Measurements from ENCODE around the gene SEC14L5.
A peak's percentile ranks its signal among the peaks of the same experiment; 100 is the strongest.
"Not testable (repeated sequence)": the region's sequence is repeated elsewhere in the genome, so short reads cannot be mapped to it uniquely, and the experiment has no call there.

The SEC14L5 gene

GRCh38 chr16:4963527-4963926, 5.4 kb downstream of the SEC14L5 start:
- not testable (repeated sequence) for H3K9ac ChIP-seq (ENCODE audit: low read depth, low read length); H3K4me1 ChIP-seq (ENCODE audit: control insufficient read depth, insufficient read depth, low read length); H3K9me3 ChIP-seq (ENCODE audit: control insufficient read depth, insufficient read depth, low read length); H3K36me3 ChIP-seq (ENCODE audit: control insufficient read depth, insufficient read depth, low read length); H3K4me3 ChIP-seq (ENCODE audit: low read depth, low read length); H3K27me3 ChIP-seq (ENCODE audit: control insufficient read depth, insufficient read depth, low read length)

- H3K36me3 ChIP-seq (ENCODE audit: control insufficient read depth, insufficient read depth, low read length) = no peaks in the 10 kb centered on the region
Measured at GRCh38 chr16:4966736-4967453, 8.8 kb downstream of the SEC14L5 start.

GRCh38 chr16:4968278-4968677, 10.1 kb downstream of the SEC14L5 start:
- peak overlapping the region; percentile 14 for H3K9ac ChIP-seq (ENCODE audit: low read depth, low read length)
- not testable (repeated sequence) for H3K27me3 ChIP-seq (ENCODE audit: control insufficient read depth, insufficient read depth, low read length); H3K36me3 ChIP-seq (ENCODE audit: control insufficient read depth, insufficient read depth, low read length); H3K9me3 ChIP-seq (ENCODE audit: control insufficient read depth, insufficient read depth, low read length)
- peak overlapping the region; percentile 1 for H3K4me3 ChIP-seq (ENCODE audit: low read depth, low read length)
- peaks cover 21% of the 10 kb centered on the region for H3K4me1 ChIP-seq (ENCODE audit: control insufficient read depth, insufficient read depth, low read length)

More at GRCh38 chr16:4966736-4967453, 8.8 kb downstream of the SEC14L5 start:
- no peak overlapping the region for H3K4me3 ChIP-seq (ENCODE audit: low read depth, low read length)
- no peaks in the 10 kb centered on the region for H3K27me3 ChIP-seq (ENCODE audit: control insufficient read depth, insufficient read depth, low read length)
- no peak overlapping the region for H3K9ac ChIP-seq (ENCODE audit: low read depth, low read length)
- peaks cover 21% of the 10 kb centered on the region for H3K4me1 ChIP-seq (ENCODE audit: control insufficient read depth, insufficient read depth, low read length)
- H3K9me3 ChIP-seq (ENCODE audit: control insufficient read depth, insufficient read depth, low read length) = no peaks in the 10 kb centered on the region

- Histone ChIP-seq H3K36me3 (ENCODE audit: control insufficient read depth, insufficient read depth, low read length) (no peaks in the 10 kb centered on the region), H3K9ac (ENCODE audit: low read depth, low read length) (no peak overlapping the region), H3K9me3 (ENCODE audit: control insufficient read depth, insufficient read depth, low read length) (no peaks in the 10 kb centered on the region), H3K4me1 (ENCODE audit: control insufficient read depth, insufficient read depth, low read length) (peaks cover 21% of the 10 kb centered on the region), H3K4me3 (ENCODE audit: low read depth, low read length) (peak overlapping the region; percentile 1), H3K27me3 (ENCODE audit: control insufficient read depth, insufficient read depth, low read length) (no peaks in the 10 kb centered on the region)
Measured at GRCh38 chr16:4968879-4969483, 10.9 kb downstream of the SEC14L5 start.

- peaks cover 21% of the 10 kb centered on the region for H3K4me1 ChIP-seq (ENCODE audit: control insufficient read depth, insufficient read depth, low read length)
- H3K27me3 ChIP-seq (ENCODE audit: control insufficient read depth, insufficient read depth, low read length) = no peaks in the 10 kb centered on the region
- H3K9me3 ChIP-seq (ENCODE audit: control insufficient read depth, insufficient read depth, low read length) = no peaks in the 10 kb centered on the region
- H3K4me3 ChIP-seq (ENCODE audit: low read depth, low read length) = no peak overlapping the region
- H3K36me3 ChIP-seq (ENCODE audit: control insufficient read depth, insufficient read depth, low read length) = no peaks in the 10 kb centered on the region
- H3K9ac ChIP-seq (ENCODE audit: low read depth, low read length) = no peak overlapping the region
Measured at GRCh38 chr16:4970010-4970409, 11.9 kb downstream of the SEC14L5 start.

- H3K9ac ChIP-seq (ENCODE audit: low read depth, low read length) = no peak overlapping the region
- no peaks in the 10 kb centered on the region for H3K27me3 ChIP-seq (ENCODE audit: control insufficient read depth, insufficient read depth, low read length)
- H3K36me3 ChIP-seq (ENCODE audit: control insufficient read depth, insufficient read depth, low read length) = no peaks in the 10 kb centered on the region
- H3K4me1 ChIP-seq (ENCODE audit: control insufficient read depth, insufficient read depth, low read length) = peaks cover 21% of the 10 kb centered on the region
- H3K4me3 ChIP-seq (ENCODE audit: low read depth, low read length) = no peak overlapping the region
- H3K9me3 ChIP-seq (ENCODE audit: control insufficient read depth, insufficient read depth, low read length) = no peaks in the 10 kb centered on the region
Measured at GRCh38 chr16:4972938-4973587, 14.9 kb downstream of the SEC14L5 start.

GRCh38 chr16:4976079-4976478, 17.9 kb downstream of the SEC14L5 start:
- Histone ChIP-seq H3K4me1 (ENCODE audit: control insufficient read depth, insufficient read depth, low read length) (no peaks in the 10 kb centered on the region), H3K27me3 (ENCODE audit: control insufficient read depth, insufficient read depth, low read length) (no peaks in the 10 kb centered on the region), H3K9ac (ENCODE audit: low read depth, low read length) (no peak overlapping the region), H3K36me3 (ENCODE audit: control insufficient read depth, insufficient read depth, low read length) (no peaks in the 10 kb centered on the region), H3K4me3 (ENCODE audit: low read depth, low read length) (no peak overlapping the region), H3K9me3 (ENCODE audit: control insufficient read depth, insufficient read depth, low read length) (no peaks in the 10 kb centered on the region)

GRCh38 chr16:4976611-4977145, 18.5 kb downstream of the SEC14L5 start:
- H3K4me3 ChIP-seq (ENCODE audit: low read depth, low read length) = no peak overlapping the region
- H3K27me3 ChIP-seq (ENCODE audit: control insufficient read depth, insufficient read depth, low read length) = no peaks in the 10 kb centered on the region
- no peak overlapping the region for H3K9ac ChIP-seq (ENCODE audit: low read depth, low read length)
- no peaks in the 10 kb centered on the region for H3K9me3 ChIP-seq (ENCODE audit: control insufficient read depth, insufficient read depth, low read length)
- H3K36me3 ChIP-seq (ENCODE audit: control insufficient read depth, insufficient read depth, low read length) = no peaks in the 10 kb centered on the region
- H3K4me1 ChIP-seq (ENCODE audit: control insufficient read depth, insufficient read depth, low read length) = no peaks in the 10 kb centered on the region

- no peak overlapping the region for H3K4me3 ChIP-seq (ENCODE audit: low read depth, low read length)
- no peaks in the 10 kb centered on the region for H3K4me1 ChIP-seq (ENCODE audit: control insufficient read depth, insufficient read depth, low read length)
- H3K36me3 ChIP-seq (ENCODE audit: control insufficient read depth, insufficient read depth, low read length) = no peaks in the 10 kb centered on the region
- H3K27me3 ChIP-seq (ENCODE audit: control insufficient read depth, insufficient read depth, low read length) = no peaks in the 10 kb centered on the region
- no peak overlapping the region for H3K9ac ChIP-seq (ENCODE audit: low read depth, low read length)
- H3K9me3 ChIP-seq (ENCODE audit: control insufficient read depth, insufficient read depth, low read length) = no peaks in the 10 kb centered on the region
Measured at GRCh38 chr16:4979164-4979563, 21.0 kb downstream of the SEC14L5 start.

GRCh38 chr16:4979736-4980660, 21.9 kb downstream of the SEC14L5 start:
- H3K36me3 ChIP-seq (ENCODE audit: control insufficient read depth, insufficient read depth, low read length) = no peaks in the 10 kb centered on the region
- H3K9me3 ChIP-seq (ENCODE audit: control insufficient read depth, insufficient read depth, low read length) = no peaks in the 10 kb centered on the region
- H3K4me3 ChIP-seq (ENCODE audit: low read depth, low read length) = no peak overlapping the region
- H3K4me1 ChIP-seq (ENCODE audit: control insufficient read depth, insufficient read depth, low read length) = no peaks in the 10 kb centered on the region
- no peaks in the 10 kb centered on the region for H3K27me3 ChIP-seq (ENCODE audit: control insufficient read depth, insufficient read depth, low read length)
- no peak overlapping the region for H3K9ac ChIP-seq (ENCODE audit: low read depth, low read length)

GRCh38 chr16:4980691-4981090, 22.6 kb downstream of the SEC14L5 start:
- H3K27me3 ChIP-seq (ENCODE audit: control insufficient read depth, insufficient read depth, low read length) = no peaks in the 10 kb centered on the region

More at GRCh38 chr16:4980691-4981090, 22.6 kb downstream of the SEC14L5 start:
- H3K4me1 ChIP-seq (ENCODE audit: control insufficient read depth, insufficient read depth, low read length) = no peaks in the 10 kb centered on the region
- H3K4me3 ChIP-seq (ENCODE audit: low read depth, low read length) = no peak overlapping the region
- H3K9ac ChIP-seq (ENCODE audit: low read depth, low read length) = no peak overlapping the region
- no peaks in the 10 kb centered on the region for H3K9me3 ChIP-seq (ENCODE audit: control insufficient read depth, insufficient read depth, low read length)
- H3K36me3 ChIP-seq (ENCODE audit: control insufficient read depth, insufficient read depth, low read length) = no peaks in the 10 kb centered on the region

Measured in iPS-15b (cell line).